Ectodermal cell (in vitro differentiated cells): ENCODE measurements around the gene METTL24.
"Not testable (repeated sequence)": the region's sequence is repeated elsewhere in the genome, so short reads cannot be mapped to it uniquely, and the experiment has no call there.

ENCODE experiments used
- H3K27ac ChIP-seq: 2 replicates; pipeline ENCODE4 v1.7.0; 2013; ENCODE audit warnings: mild to moderate bottlenecking, low read depth, low read length; ENCODE audit not compliant: insufficient read depth, poor library complexity, severe bottlenecking
- H3K27me3 ChIP-seq: 2 replicates; pipeline ENCODE4 v1.7.0; 2013; ENCODE audit warnings: mild to moderate bottlenecking, low read length; ENCODE audit not compliant: insufficient read depth, control insufficient read depth, poor library complexity, severe bottlenecking
- H3K36me3 ChIP-seq: one replicate; pipeline ENCODE4 v1.7.0; 2013; ENCODE audit warnings: low read length; ENCODE audit not compliant: control insufficient read depth, insufficient read depth
- H3K4me1 ChIP-seq: one replicate; pipeline ENCODE4 v1.7.0; 2013; ENCODE audit warnings: low read length; ENCODE audit not compliant: control insufficient read depth, insufficient read depth
- H3K4me3 ChIP-seq: 2 replicates; pipeline ENCODE4 v1.7.0; 2013; ENCODE audit warnings: low read depth, low read length, control low read depth; ENCODE audit not compliant: insufficient read depth
- H3K9me3 ChIP-seq: 2 replicates; pipeline ENCODE4 v1.7.0; 2013; ENCODE audit warnings: mild to moderate bottlenecking, low read length, moderate library complexity; ENCODE audit not compliant: control insufficient read depth
- WGBS, 2 experiments: methylation state at CpG; one replicate each; pipeline ENCODE4 v1.1.7; 2013; ENCODE audit warnings: missing lambda C conversion rate in 2 of 2; 5-methylcytosine and 5-hydroxymethylcytosine counted together

METTL24 gene

GRCh38 chr6:110250058-110250457, 108.1 kb downstream of the METTL24 start:
- no peak overlapping the region for H3K4me3 ChIP-seq
- H3K27me3 ChIP-seq = no peaks in the 10 kb centered on the region
- no peaks in the 10 kb centered on the region for H3K4me1 ChIP-seq
- H3K9me3 ChIP-seq = no peaks in the 10 kb centered on the region
- WGBS, 2 experiments = 81 to 82% methylated on average over 3 of the region's 4 CpGs
- H3K27ac ChIP-seq = no peak overlapping the region
- H3K36me3 ChIP-seq = no peaks in the 10 kb centered on the region

GRCh38 chr6:110246900-110247546, 111.1 kb downstream of the METTL24 start:
- H3K9me3 ChIP-seq = no peaks in the 10 kb centered on the region
- H3K4me1 ChIP-seq = no peaks in the 10 kb centered on the region
- no peak overlapping the region for H3K27ac ChIP-seq
- H3K4me3 ChIP-seq = no peak overlapping the region
- WGBS, 2 experiments = 97 to 98% methylated on average over 2 to 3 of the region's 3 CpGs
- no peaks in the 10 kb centered on the region for H3K27me3 ChIP-seq
- H3K36me3 ChIP-seq = no peaks in the 10 kb centered on the region

- Histone ChIP-seq H3K27me3 (no peaks in the 10 kb centered on the region), H3K4me3 (no peak overlapping the region), H3K4me1 (no peaks in the 10 kb centered on the region), H3K9me3 (no peaks in the 10 kb centered on the region), H3K36me3 (no peaks in the 10 kb centered on the region), H3K27ac (no peak overlapping the region)
- 86 to 94% methylated on average over 1 to 3 of the region's 3 CpGs for WGBS, 2 experiments
These were observed 111.8 kb downstream of the METTL24 start for GRCh38 chr6:110246378-110246777.

- not testable (repeated sequence) for H3K9me3 ChIP-seq, H3K4me1 ChIP-seq, H3K4me3 ChIP-seq, H3K27ac ChIP-seq, H3K36me3 ChIP-seq, H3K27me3 ChIP-seq
- WGBS, 2 experiments = 90 to 91% methylated on average over 3 of the region's 3 CpGs
These were observed 113.5 kb downstream of the METTL24 start for GRCh38 chr6:110244621-110245020.

GRCh38 chr6:110239526-110240274, 118.4 kb downstream of the METTL24 start:
- H3K4me1 ChIP-seq = no peaks in the 10 kb centered on the region
- no peaks in the 10 kb centered on the region for H3K36me3 ChIP-seq
- H3K9me3 ChIP-seq = no peaks in the 10 kb centered on the region
- no peaks in the 10 kb centered on the region for H3K27me3 ChIP-seq
- H3K27ac ChIP-seq = no peak overlapping the region
- H3K4me3 ChIP-seq = no peak overlapping the region
- WGBS, 2 experiments = 89% methylated on average over 1 of the region's 1 CpG; no CpG with 5 or more reads in 1 of the 2 experiments

GRCh38 chr6:110236007-110236406, 122.1 kb downstream of the METTL24 start:
- not testable (repeated sequence) for H3K36me3 ChIP-seq, H3K4me1 ChIP-seq, H3K27me3 ChIP-seq, H3K9me3 ChIP-seq, H3K4me3 ChIP-seq, H3K27ac ChIP-seq
- 67 to 92% methylated on average over 1 of the region's 1 CpG for WGBS, 2 experiments

- WGBS, 2 experiments = 84 to 90% methylated on average over 2 of the region's 2 CpGs
- Histone ChIP-seq H3K36me3 (no peaks in the 10 kb centered on the region), H3K27ac (no peak overlapping the region), H3K9me3 (no peaks in the 10 kb centered on the region), H3K4me1 (no peaks in the 10 kb centered on the region), H3K4me3 (no peak overlapping the region), H3K27me3 (no peaks in the 10 kb centered on the region)
These were observed 124.3 kb downstream of the METTL24 start for GRCh38 chr6:110233770-110234374.

- WGBS, 2 experiments = 94 to 100% methylated on average over 2 of the region's 2 CpGs
- Histone ChIP-seq H3K27me3 (no peaks in the 10 kb centered on the region), H3K27ac (no peak overlapping the region), H3K4me3 (no peak overlapping the region), H3K9me3 (no peaks in the 10 kb centered on the region), H3K36me3 (peaks cover under 1% of the 10 kb centered on the region), H3K4me1 (no peaks in the 10 kb centered on the region)
These were observed 125.7 kb downstream of the METTL24 start for GRCh38 chr6:110232450-110232849.

- no peaks in the 10 kb centered on the region for H3K4me1 ChIP-seq
- no peak overlapping the region for H3K4me3 ChIP-seq
- H3K36me3 ChIP-seq = peaks cover 9% of the 10 kb centered on the region
- 63 to 76% methylated on average over 1 of the region's 1 CpG for WGBS, 2 experiments
- H3K27ac ChIP-seq = no peak overlapping the region
- no peaks in the 10 kb centered on the region for H3K27me3 ChIP-seq
- no peaks in the 10 kb centered on the region for H3K9me3 ChIP-seq
These were observed 131.9 kb downstream of the METTL24 start for GRCh38 chr6:110226261-110226660.

- Histone ChIP-seq H3K27ac (no peak overlapping the region), H3K36me3 (peaks cover 13% of the 10 kb centered on the region), H3K4me1 (no peaks in the 10 kb centered on the region), H3K27me3 (no peaks in the 10 kb centered on the region), H3K9me3 (no peaks in the 10 kb centered on the region), H3K4me3 (no peak overlapping the region)
These were observed 136.4 kb downstream of the METTL24 start for GRCh38 chr6:110221738-110222137.
